ENCODE results near the gene SLC24A3.

Gene SLC24A3

GRCh38 chr20:19473216-19473921 lies 260.9 kb downstream of the SLC24A3 start:
- DNase-seq = no peak

GRCh38 chr20:19473922-19474286 lies 261.5 kb downstream of the SLC24A3 start:
- no peak for DNase-seq

- no peak for DNase-seq
Measured at GRCh38 chr20:19478320-19478895, 266.0 kb downstream of the SLC24A3 start.

GRCh38 chr20:19482726-19483125 lies 270.3 kb downstream of the SLC24A3 start:
- DNase-seq = no peak

- DNase-seq = no peak
Measured at GRCh38 chr20:19483309-19483708, 270.9 kb downstream of the SLC24A3 start.

- DNase-seq = no peak
Measured at GRCh38 chr20:19486446-19486845, 274.0 kb downstream of the SLC24A3 start.

GRCh38 chr20:19487420-19487819 lies 275.0 kb downstream of the SLC24A3 start:
- no peak for DNase-seq

GRCh38 chr20:19491241-19491640 lies 278.8 kb downstream of the SLC24A3 start:
- no peak for DNase-seq

- DNase-seq = no peak
Measured at GRCh38 chr20:19492116-19492515, 279.7 kb downstream of the SLC24A3 start.

GRCh38 chr20:19492687-19493336 lies 280.4 kb downstream of the SLC24A3 start:
- DNase-seq = no peak

- no peak for DNase-seq
Measured at GRCh38 chr20:19493794-19494495, 281.5 kb downstream of the SLC24A3 start.

GRCh38 chr20:19495905-19496703 lies 283.7 kb downstream of the SLC24A3 start:
- no peak for DNase-seq

- no peak for DNase-seq
Measured at GRCh38 chr20:19497064-19497463, 284.6 kb downstream of the SLC24A3 start.

- DNase-seq = no peak
Measured at GRCh38 chr20:19498756-19499155, 286.3 kb downstream of the SLC24A3 start.

- DNase-seq = no peak
Measured at GRCh38 chr20:19501476-19502115, 289.2 kb downstream of the SLC24A3 start.

- no peak for DNase-seq
Measured at GRCh38 chr20:19502169-19502568, 289.7 kb downstream of the SLC24A3 start.

GRCh38 chr20:19504251-19504650 lies 291.8 kb downstream of the SLC24A3 start:
- no peak for DNase-seq

- no peak for DNase-seq
Measured at GRCh38 chr20:19506021-19506420, 293.6 kb downstream of the SLC24A3 start.

- no peak for DNase-seq
Measured at GRCh38 chr20:19508449-19508848, 296.0 kb downstream of the SLC24A3 start.

GRCh38 chr20:19510611-19511010 lies 298.2 kb downstream of the SLC24A3 start:
- DNase-seq = no peak

- DNase-seq = no peak
Measured at GRCh38 chr20:19511931-19512330, 299.5 kb downstream of the SLC24A3 start.
